Measurements from ENCODE around the gene PTGDR.

PTGDR gene

GRCh38 chr14:52244997-52245396, 22.5 kb upstream of the PTGDR start:
- DNase-seq (ENCODE audit: low read depth): no peak
- TF ChIP-seq, protein P1, sequence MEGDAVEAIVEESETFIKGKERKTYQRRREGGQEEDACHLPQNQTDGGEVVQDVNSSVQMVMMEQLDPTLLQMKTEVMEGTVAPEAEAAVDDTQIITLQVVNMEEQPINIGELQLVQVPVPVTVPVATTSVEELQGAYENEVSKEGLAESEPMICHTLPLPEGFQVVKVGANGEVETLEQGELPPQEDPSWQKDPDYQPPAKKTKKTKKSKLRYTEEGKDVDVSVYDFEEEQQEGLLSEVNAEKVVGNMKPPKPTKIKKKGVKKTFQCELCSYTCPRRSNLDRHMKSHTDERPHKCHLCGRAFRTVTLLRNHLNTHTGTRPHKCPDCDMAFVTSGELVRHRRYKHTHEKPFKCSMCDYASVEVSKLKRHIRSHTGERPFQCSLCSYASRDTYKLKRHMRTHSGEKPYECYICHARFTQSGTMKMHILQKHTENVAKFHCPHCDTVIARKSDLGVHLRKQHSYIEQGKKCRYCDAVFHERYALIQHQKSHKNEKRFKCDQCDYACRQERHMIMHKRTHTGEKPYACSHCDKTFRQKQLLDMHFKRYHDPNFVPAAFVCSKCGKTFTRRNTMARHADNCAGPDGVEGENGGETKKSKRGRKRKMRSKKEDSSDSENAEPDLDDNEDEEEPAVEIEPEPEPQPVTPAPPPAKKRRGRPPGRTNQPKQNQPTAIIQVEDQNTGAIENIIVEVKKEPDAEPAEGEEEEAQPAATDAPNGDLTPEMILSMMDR (IDR thresholded peaks at IDR 0.05; ENCODE audit: control insufficient read depth, insufficient read depth, low read depth, low read length, missing control alignments): no peak
- H3K4me3 ChIP-seq (ENCODE audit: control insufficient read depth, low read depth, low read length): no peak overlapping the region

- TF ChIP-seq, protein P1 (IDR thresholded peaks at IDR 0.05; ENCODE audit: control insufficient read depth, insufficient read depth, low read depth, low read length, missing control alignments): no peak
- H3K4me3 ChIP-seq (ENCODE audit: control insufficient read depth, low read depth, low read length): no peak overlapping the region
- DNase-seq (ENCODE audit: low read depth): no peak
These were observed 19.4 kb upstream of the PTGDR start for GRCh38 chr14:52248057-52248456.

DNA sequence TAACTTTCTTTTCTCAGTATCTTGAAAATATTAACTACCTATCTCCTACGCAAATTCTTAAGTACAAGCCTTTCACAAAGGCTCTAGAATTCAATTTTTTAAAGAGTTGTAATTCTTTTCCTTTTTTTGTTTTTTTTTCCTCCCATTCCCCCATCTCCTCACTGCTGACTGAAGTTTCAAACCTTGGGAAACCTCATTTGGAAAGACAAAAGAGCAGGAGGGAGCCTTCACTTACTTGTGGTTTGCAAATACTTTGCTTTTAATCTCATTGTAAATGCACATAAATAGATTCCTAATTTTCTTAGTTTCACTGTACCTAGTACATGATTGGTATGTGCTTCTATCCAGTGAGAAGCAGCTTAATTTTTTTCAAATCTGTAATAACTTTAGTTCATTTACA, 15.8 kb upstream of the PTGDR start:
- TF ChIP-seq, protein P1 (IDR thresholded peaks at IDR 0.05; ENCODE audit: control insufficient read depth, insufficient read depth, low read depth, low read length, missing control alignments): no peak
- no peak for DNase-seq (ENCODE audit: low read depth)
- H3K4me3 ChIP-seq (ENCODE audit: control insufficient read depth, low read depth, low read length): no peak overlapping the region

- DNase-seq (ENCODE audit: low read depth): no peak
- TF ChIP-seq, protein P1 (IDR thresholded peaks at IDR 0.05; ENCODE audit: control insufficient read depth, insufficient read depth, low read depth, low read length, missing control alignments): no peak
- H3K4me3 ChIP-seq (ENCODE audit: control insufficient read depth, low read depth, low read length): no peak overlapping the region
These were observed 14.0 kb upstream of the PTGDR start for GRCh38 chr14:52253503-52253902.

- no peak for DNase-seq (ENCODE audit: low read depth)
- no peak overlapping the region for H3K4me3 ChIP-seq (ENCODE audit: control insufficient read depth, low read depth, low read length)
- TF ChIP-seq, protein P1 (IDR thresholded peaks at IDR 0.05; ENCODE audit: control insufficient read depth, insufficient read depth, low read depth, low read length, missing control alignments): no peak
These were observed 13.4 kb upstream of the PTGDR start for GRCh38 chr14:52254086-52254485.

- TF ChIP-seq, protein P1 (IDR thresholded peaks at IDR 0.05; ENCODE audit: control insufficient read depth, insufficient read depth, low read depth, low read length, missing control alignments): no peak
- DNase-seq (ENCODE audit: low read depth): no peak
- no peak overlapping the region for H3K4me3 ChIP-seq (ENCODE audit: control insufficient read depth, low read depth, low read length)
These were observed 8.7 kb upstream of the PTGDR start for GRCh38 chr14:52258783-52259182.

GRCh38 chr14:52259434-52259833, 8.1 kb upstream of the PTGDR start:
- TF ChIP-seq, protein P1 (IDR thresholded peaks at IDR 0.05; ENCODE audit: control insufficient read depth, insufficient read depth, low read depth, low read length, missing control alignments): no peak
- no peak for DNase-seq (ENCODE audit: low read depth)
- no peak overlapping the region for H3K4me3 ChIP-seq (ENCODE audit: control insufficient read depth, low read depth, low read length)
